ENCODE measurements around the gene CEND1. TPM values are rescaled to one million over a fixed set of nuclear protein-coding genes. Genes with fewer than 3 reads are reported as not detected.
A peak's percentile ranks its signal among the peaks of the same experiment; 100 is the strongest.

CEND1 gene
- total and polyA plus RNA-seq, 2 of the 13 experiments (the other 11 are each of a cell fraction or from before 2014, with no cell fraction given): not detected

GRCh38 chr11:809287-810039 is 19.6 kb upstream of the CEND1 start, which contains the start of gene RPLP2:
Gene RPLP2 (plus strand): TSS chr11:809967. CDS start chr11:810235, 268 bp downstream.
- Histone ChIP-seq H3K4me1 (ENCODE audit: insufficient read depth, low read length) (peaks cover 52% of the 10 kb centered on the region), H3K4me2 (ENCODE audit: low read depth, low read length) (peak within 1 kb of the TSS; percentile 97), H3K27ac (ENCODE audit: extremely low read length, insufficient read depth, low read length) (peak within 1 kb of the TSS; percentile 95), H3K36me3 (replicated peaks in 1 of 2; ENCODE audit: control insufficient read depth in 1 of 2, insufficient read depth in 2 of 2, low read length in 2 of 2) (peaks cover 19 to 27% of the 10 kb centered on the region in 2 experiments), H3K4me3 (replicated peaks in 1 of 3; ENCODE audit: insufficient read depth in 1 of 3, low read depth in 2 of 3, low read length in 3 of 3) (peak within 1 kb of the TSS; percentile 97 to 100 (median 99)), H2AFZ (ENCODE audit: low read length) (no peak within 1 kb of the TSS), H3K9ac (ENCODE audit: insufficient read depth, low read depth, low read length) (peak within 1 kb of the TSS; percentile 98), H3K79me2 (ENCODE audit: insufficient read depth, low read length) (peaks cover 36% of the 10 kb centered on the region), H3K9me3 (ENCODE audit: low read length) (no peaks in the 10 kb centered on the region), H4K20me1 (ENCODE audit: insufficient read depth, low read length) (peaks cover 24% of the 10 kb centered on the region), H3K27me3 (ENCODE audit: control insufficient read depth in 1 of 2, insufficient read depth in 2 of 2, low read length in 2 of 2) (no peaks in the 10 kb centered on the region; a peak in 1 of 5 replicates)
- ChIA-PET POLR2A (interaction anchor here (0.6 to 2.7 kb wide), 20 partner anchors 10 to 364 kb away, joined by 3 to 127 read pairs (median 5); partner anchors contain the start of genes CEND1, CRACR2B, EPS8L2 and GATD1), CTCF (ENCODE audit: low intra/inter-chr PET ratio, low total read pairs) (no interaction called here)
- 0% methylated on average over 2 of the region's 81 CpGs for WGBS (ENCODE audit: low lambda C conversion rate)
- in situ Hi-C loops (cut with HindIII; ENCODE audit: extremely low pct_ligation_motif_present, low pct_unique_long_range_greater_than_20kb): no loop called here
- BruUV-seq (replicated peaks): no TSS peak
- ATAC-seq (peak; percentile 82), DNase-seq (ENCODE audit: low spot score) (peak; percentile 93), FAIRE-seq (peak; percentile 60)
- intact Hi-C loops (cut with micrococcal nuclease; ENCODE audit: unreplicated experiment): loop anchor here (5.0 kb wide), 1 partner anchor 33 kb away; the partner anchor contains the start of genes POLR2L and TSPAN4
- peak; percentile 41; the same call in 1 of the 2 replicates for TF ChIP-seq STAT5B (CRISPR knock-in tag; IDR thresholded peaks at IDR 0.05)
- peak; percentile 34; the same call in 1 of the 2 replicates for TF ChIP-seq FOXA3 (CRISPR knock-in tag; IDR thresholded peaks at IDR 0.05)
- TF ChIP-seq RFXANK (CRISPR knock-in tag; IDR thresholded peaks at IDR 0.05): no peak
- no peak for TF ChIP-seq SOX6 (IDR thresholded peaks at IDR 0.05)
- peak; percentile 73 for TF ChIP-seq SOX6 (CRISPR knock-in tag; IDR thresholded peaks at IDR 0.05)
- peak; percentile 91 for TF ChIP-seq ZNF18 (CRISPR knock-in tag; IDR thresholded peaks at IDR 0.05; ENCODE audit: insufficient replicate concordance)
- TF ChIP-seq MXD4 (CRISPR knock-in tag; IDR thresholded peaks at IDR 0.05): peak; percentile 92
- TF ChIP-seq ZNF10 (CRISPR knock-in tag; IDR thresholded peaks at IDR 0.05; ENCODE audit: borderline replicate concordance, low read depth): no peak
- TF ChIP-seq GPBP1L1 (CRISPR knock-in tag; IDR thresholded peaks at IDR 0.05): no peak
- peak; percentile 57; the same call in 1 of the 2 replicates for TF ChIP-seq ZNF780A (CRISPR knock-in tag; IDR thresholded peaks at IDR 0.05)
- TF ChIP-seq ZNF615 (CRISPR knock-in tag; IDR thresholded peaks at IDR 0.05; ENCODE audit: borderline replicate concordance): no peak
- TF ChIP-seq BHLHE40 (IDR thresholded peaks at IDR 0.05; ENCODE audit: low read length): peak; percentile 78
- TF ChIP-seq ARHGAP35 (CRISPR knock-in tag; IDR thresholded peaks at IDR 0.05; ENCODE audit: borderline replicate concordance): peak; percentile 51; the same call in 1 of the 2 replicates
- no peak for TF ChIP-seq ZNF446 (CRISPR knock-in tag; IDR thresholded peaks at IDR 0.05)
- TF ChIP-seq U2AF1 (optimal IDR thresholded peaks at IDR 0.05; ENCODE audit: low read depth, low read length): peak; percentile 21
- no peak for TF ChIP-seq ZNF710 (CRISPR knock-in tag; IDR thresholded peaks at IDR 0.05; ENCODE audit: borderline replicate concordance)
- TF ChIP-seq ZNF598 (CRISPR knock-in tag; IDR thresholded peaks at IDR 0.05; ENCODE audit: borderline replicate concordance): no peak; the same call in 1 of the 2 replicates
- peak; percentile 33; the same call in 1 of the 2 replicates for TF ChIP-seq PITX1 (CRISPR knock-in tag; IDR thresholded peaks at IDR 0.05)
- peak; percentile 72 for TF ChIP-seq XRCC5 (optimal IDR thresholded peaks at IDR 0.05; ENCODE audit: low read length)
- peak; percentile 96 for TF ChIP-seq ZFP82 (CRISPR knock-in tag; IDR thresholded peaks at IDR 0.05; ENCODE audit: borderline replicate concordance)

All from HepG2 (cell line).